OCI-LY3 (cell line): ENCODE results near the gene COX5A.

Source experiments
- H2AFZ ChIP-seq: fragments of 200-600, 300-600 bp; shearing (Covaris generic); 2 replicates; pipeline ENCODE4 v1.6.0; 2014; ENCODE audit warnings: antibody characterized with exemption, low read depth, low read length
- H3K27ac ChIP-seq: fragments of 200-600, 300-600 bp; sonication (generic); 2 replicates; pipeline ENCODE4 v1.5.1; 2014; ENCODE audit warnings: mild to moderate bottlenecking, low read length, moderate library complexity, mixed read lengths
- H3K27me3 ChIP-seq: fragments of 200-600, 300-600 bp; sonication (generic); 2 replicates; pipeline ENCODE4 v1.6.1; 2014; ENCODE audit warnings: low read depth, low read length, mixed read lengths
- H3K36me3 ChIP-seq: fragments of 200-600, 300-600 bp; sonication (generic); replicated peaks from 2 replicates; pipeline ENCODE3; 2014; ENCODE audit warnings: low read depth, low read length, mixed read lengths
- H3K4me1 ChIP-seq: fragments of 300-600, 200-600 bp; sonication (generic); 2 replicates; pipeline ENCODE4 v1.6.1; 2014; ENCODE audit warnings: low read length, mixed read lengths
- H3K4me2 ChIP-seq: fragments of 200-600, 300-600 bp; sonication (generic); 2 replicates; pipeline ENCODE4 v1.6.1; 2014; ENCODE audit warnings: low read length, mixed read lengths
- H3K4me3 ChIP-seq: fragments of 300-600, 200-600 bp; sonication (generic); 2 replicates; pipeline ENCODE4 v1.5.1; 2014; ENCODE audit warnings: antibody characterized with exemption, mild to moderate bottlenecking, low read length, moderate library complexity
- H3K79me2 ChIP-seq: fragments of 300-600, 200-600 bp; shearing (Covaris generic); 2 replicates; pipeline ENCODE4 v1.6.1; 2014; ENCODE audit warnings: mild to moderate bottlenecking, low read length, mixed read lengths
- H3K9ac ChIP-seq: fragments of 300-600, 200-600 bp; shearing (Covaris generic); 2 replicates; pipeline ENCODE4 v1.6.0; 2014; ENCODE audit warnings: mild to moderate bottlenecking, low read length, moderate library complexity
- H3K9me3 ChIP-seq: fragments of 200-600, 300-600 bp; shearing (Covaris generic); 2 replicates; pipeline ENCODE4 v1.6.1; 2014; ENCODE audit warnings: low read length, mixed read lengths; ENCODE audit not compliant: insufficient read depth
- H4K20me1 ChIP-seq: fragments of 200-600, 300-600 bp; sonication (generic); 2 replicates; pipeline ENCODE4 v1.6.1; 2016; ENCODE audit warnings: low read length, mixed read lengths; ENCODE audit not compliant: insufficient read depth
- CTCF ChIP-seq: fragments of 200-600, 300-600 bp; sonication (generic); IDR thresholded peaks from 2 replicates; pipeline ENCODE4 v1.5.1; 2014; ENCODE audit warnings: antibody characterized with exemption, low read length, low read depth
- EZH2phosphoT487 ChIP-seq: fragments of 200-600 bp; shearing (Covaris generic); IDR thresholded peaks from 2 replicates; pipeline ENCODE4 v1.6.1; 2018; ENCODE audit warnings: antibody characterized with exemption, mixed run types, low read depth

The COX5A gene

DNA sequence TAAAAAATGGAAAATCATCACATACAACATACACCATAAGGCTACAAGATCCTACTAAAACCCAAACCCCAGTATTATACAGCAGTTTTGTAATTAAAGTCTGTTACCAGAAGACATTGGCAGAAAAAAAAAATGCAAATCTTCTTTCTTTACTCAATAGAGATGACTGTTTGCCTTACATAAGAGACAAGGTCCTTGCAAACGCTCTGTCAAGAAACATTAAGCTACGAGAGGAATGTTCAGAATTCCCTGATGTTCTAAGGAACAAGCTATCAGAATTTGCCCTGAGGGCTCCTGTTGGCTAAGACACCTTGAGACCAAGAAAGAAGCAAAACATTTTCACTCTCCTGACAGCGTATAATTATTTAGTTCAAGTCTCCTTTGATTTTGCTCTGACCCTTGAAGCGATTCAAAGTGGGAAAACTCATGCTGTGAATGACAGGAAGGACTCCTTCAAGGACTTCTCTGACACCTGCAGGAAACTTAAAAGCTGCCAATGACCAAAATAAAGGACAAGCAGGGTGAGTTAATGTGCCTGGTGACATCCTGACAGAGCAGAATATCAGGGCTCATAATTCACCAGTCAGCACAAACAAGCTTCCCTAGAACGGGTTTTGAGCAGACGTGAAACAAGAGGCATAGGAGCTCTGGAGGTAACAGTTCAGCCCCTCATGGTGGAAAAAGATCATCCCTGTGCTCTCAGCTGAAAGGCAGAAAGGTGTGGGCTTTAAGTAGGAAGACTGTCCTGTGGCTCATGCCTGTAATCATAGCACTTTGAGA is 67.2 kb downstream of the COX5A start:
- H3K4me2 ChIP-seq: peak overlapping the region; percentile 89
- H4K20me1 ChIP-seq: peaks cover 13% of the 10 kb centered on the region
- no peaks in the 10 kb centered on the region for H3K27me3 ChIP-seq
- peak overlapping the region; percentile 92 for H3K4me3 ChIP-seq
- peaks cover 11% of the 10 kb centered on the region; the same call in 1 of the 2 replicates for H3K9me3 ChIP-seq
- H3K27ac ChIP-seq: peak overlapping the region; percentile 91
- peaks cover 66% of the 10 kb centered on the region for H3K4me1 ChIP-seq
- H3K9ac ChIP-seq: peak overlapping the region; percentile 77
- peaks cover 43% of the 10 kb centered on the region for H3K36me3 ChIP-seq
- TF ChIP-seq CTCF (no peak), EZH2phosphoT487 (no peak)
- H3K79me2 ChIP-seq: peaks cover 68% of the 10 kb centered on the region
- no peak overlapping the region for H2AFZ ChIP-seq
